Choroid plexus epithelial cell (primary cell): ENCODE results near the gene SPP2.

ENCODE experiments used
- DNase-seq: peaks from one replicate; pipeline ENCODE4 v3.0.0-alpha.2; 2010; ENCODE audit warnings: low read depth
- H3K4me3 ChIP-seq: 2 replicates; pipeline ENCODE4 v1.5.1; 2011; ENCODE audit warnings: low read depth, mild to moderate bottlenecking, control low read depth, low read length, moderate library complexity
- CTCF ChIP-seq: conservative IDR thresholded peaks from 2 replicates; pipeline ENCODE4 v1.5.1; 2011; ENCODE audit warnings: low read depth, mild to moderate bottlenecking, control low read depth, inconsistent platforms, low read length, moderate library complexity

The SPP2 gene

GRCh38 chr2:234025891-234026401, 24.6 kb upstream of the SPP2 start:
- TF ChIP-seq CTCF = no peak
- peak; percentile 14 for DNase-seq
- H3K4me3 ChIP-seq = peak overlapping the region; percentile 54

DNA sequence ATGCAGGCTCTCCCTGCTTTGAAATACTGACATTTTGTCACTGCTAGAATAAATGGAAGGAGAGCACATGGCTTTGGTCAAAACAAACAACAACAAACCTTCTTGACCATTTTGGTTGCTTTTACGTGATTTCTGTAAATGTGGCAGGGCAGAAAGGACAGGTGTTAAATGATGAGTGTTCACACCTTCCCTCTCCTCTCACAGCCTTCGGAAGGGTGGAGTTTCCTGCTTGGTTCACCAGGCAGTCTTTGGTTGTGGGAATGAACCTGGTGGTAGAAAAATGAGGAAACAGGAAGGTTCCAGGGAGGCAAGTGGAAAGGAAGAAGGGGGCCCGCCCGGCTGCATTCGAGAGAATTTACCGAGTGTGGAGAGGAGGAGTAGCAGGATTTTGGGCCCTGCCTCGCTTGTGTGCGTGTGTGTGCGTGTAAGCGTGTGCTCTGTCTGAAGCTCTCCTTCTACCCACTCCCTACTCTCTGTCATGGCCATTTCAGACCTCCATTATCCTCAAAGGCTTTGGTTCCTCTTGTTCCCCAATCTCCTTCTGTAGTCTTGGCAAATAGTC, 23.7 kb upstream of the SPP2 start:
- no peak for DNase-seq
- H3K4me3 ChIP-seq = no peak overlapping the region
- TF ChIP-seq CTCF = no peak

- H3K4me3 ChIP-seq = no peak overlapping the region
- TF ChIP-seq CTCF = no peak
- peak; percentile 24 for DNase-seq
Measured at GRCh38 chr2:234027641-234028040, 22.9 kb upstream of the SPP2 start.

- TF ChIP-seq CTCF = no peak
- no peak for DNase-seq
- no peak overlapping the region for H3K4me3 ChIP-seq
Measured at GRCh38 chr2:234029150-234029733, 21.3 kb upstream of the SPP2 start.

DNA sequence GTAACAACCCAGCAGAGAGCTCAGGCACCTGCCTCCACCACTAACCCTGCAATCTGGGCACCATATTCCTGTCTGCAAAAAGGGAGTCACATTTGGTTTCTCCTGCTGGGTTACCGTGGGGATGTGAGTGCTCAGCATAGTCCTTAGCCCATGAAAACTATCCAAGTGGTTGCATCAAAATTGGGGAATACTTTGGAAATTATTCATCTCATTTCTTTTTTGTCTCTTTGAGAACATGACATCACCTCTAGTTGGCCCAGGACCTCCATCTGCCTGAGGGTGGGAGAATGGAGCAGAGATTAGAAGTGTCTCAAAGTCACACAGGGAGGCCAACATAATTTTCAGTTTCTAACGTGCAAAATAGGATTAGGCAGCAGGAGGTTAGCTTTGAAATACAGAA, 19.3 kb upstream of the SPP2 start:
- H3K4me3 ChIP-seq = no peak overlapping the region
- DNase-seq = no peak
- TF ChIP-seq CTCF = no peak

DNA sequence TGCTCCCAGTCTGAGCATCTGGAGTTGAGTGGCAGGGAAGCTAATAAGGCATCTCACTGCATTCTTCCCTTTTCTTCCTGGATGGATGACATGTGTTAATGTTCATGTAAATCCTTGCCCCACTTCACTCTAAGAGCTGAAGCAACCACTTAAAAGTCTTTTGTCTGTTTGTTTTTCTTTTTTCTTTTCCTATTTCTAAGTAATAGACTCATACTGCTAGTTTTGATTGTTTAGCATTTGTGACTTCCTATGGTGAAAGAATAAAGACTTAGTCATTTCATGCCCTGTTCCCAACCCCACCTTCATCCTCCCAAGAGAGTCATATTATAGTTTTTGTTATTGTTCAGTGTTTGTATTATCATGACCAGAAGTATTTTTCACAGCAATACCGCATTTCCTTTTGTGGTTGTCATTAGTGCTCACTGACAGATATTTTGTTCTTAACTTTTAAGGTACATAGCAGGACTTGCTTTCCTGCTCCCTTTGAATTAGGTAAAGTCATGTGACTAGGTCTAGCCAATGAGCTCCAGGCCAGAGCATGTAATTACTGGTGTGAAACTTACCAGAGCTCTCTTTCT, 18.1 kb upstream of the SPP2 start:
- TF ChIP-seq CTCF = no peak
- peak; percentile 64 for DNase-seq
- no peak overlapping the region for H3K4me3 ChIP-seq

DNA sequence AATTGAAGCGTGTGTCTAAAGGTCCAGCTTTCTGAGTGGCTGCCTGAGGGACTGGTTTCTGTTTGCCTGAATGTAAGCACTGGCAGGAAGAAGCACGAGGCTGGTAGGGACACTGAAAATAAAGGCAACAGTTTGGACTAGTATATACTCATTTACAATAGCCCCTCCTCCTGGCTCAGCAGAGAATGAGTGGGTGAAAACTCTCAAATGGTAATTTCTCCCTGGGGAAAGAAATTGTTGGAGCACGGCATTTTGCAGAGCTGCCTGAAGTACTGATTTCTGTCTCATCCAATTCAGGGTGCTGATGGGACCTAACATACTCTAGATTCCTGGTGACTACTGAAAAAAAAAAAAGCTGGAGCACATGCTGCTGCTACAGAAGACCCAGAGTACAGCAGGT, 17.3 kb upstream of the SPP2 start:
- no peak overlapping the region for H3K4me3 ChIP-seq
- peak; percentile 23 for DNase-seq
- TF ChIP-seq CTCF = peak; percentile 12
